PC-9 (cell line): ENCODE results near the gene PPP1CB. TPM values are rescaled to one million over a fixed set of nuclear protein-coding genes. Genes with fewer than 3 reads are reported as not detected.

Experiments
- BruUV-seq: library from RNA; stranded (reverse); fragments of 400-500 nt; replicated peaks from 2 replicates; lab custom pipeline; 2021; lab: Mats Ljungman, UMichigan
- CTCF ChIA-PET: fragments of 300-600 bp; sonication (Branson Sonifier 250); formaldehyde crosslinking; loops from one replicate; lab custom pipeline; 2022; ENCODE audit warnings: antibody characterized with exemption; lab: Charles Lee
- POLR2A ChIA-PET: fragments of 300-600 bp; sonication (Branson Sonifier 250); formaldehyde crosslinking; loops from one replicate; lab custom pipeline; 2022; ENCODE audit warnings: antibody characterized with exemption; ENCODE audit not compliant: unreplicated experiment; lab: Charles Lee
- DNase-seq, 2 experiments: peaks; one replicate each; pipeline versions ENCODE4 v3.0.0 to v3.0.0-alpha.2; 2015 to 2022; ENCODE audit warnings: mixed read lengths in 1 of 2
- H2AFZ ChIP-seq: fragments of 200-600 bp; sonication (generic); 2 replicates; pipeline ENCODE4 v1.8.1; 2017; ENCODE audit warnings: antibody characterized with exemption
- H3F3A ChIP-seq: fragments of 200-600 bp; sonication (generic); 2 replicates; pipeline ENCODE4 v1.8.1; 2017; ENCODE audit warnings: antibody characterized with exemption, mild to moderate bottlenecking, low read depth; ENCODE audit not compliant: insufficient read depth
- H3K27ac ChIP-seq: fragments of 200-600 bp; sonication (generic); 2 replicates; pipeline ENCODE4 v1.6.1; 2016; ENCODE audit warnings: mixed run types
- H3K27me3 ChIP-seq: fragments of 200-600 bp; sonication (generic); 2 replicates; pipeline ENCODE4 v1.6.1; 2016; ENCODE audit warnings: low read depth, mixed run types; ENCODE audit not compliant: insufficient read depth
- H3K36me3 ChIP-seq: fragments of 200-600 bp; sonication (generic); 2 replicates; pipeline ENCODE4 v1.6.1; 2016; ENCODE audit warnings: low read depth, mixed run types
- H3K4me1 ChIP-seq: fragments of 200-600 bp; sonication (generic); replicated peaks from 2 replicates; pipeline ENCODE4 v1.6.1; 2016; ENCODE audit warnings: mixed run types; ENCODE audit not compliant: insufficient read depth
- H3K4me2 ChIP-seq: fragments of 200-600 bp; sonication (generic); 2 replicates; pipeline ENCODE4 v1.6.1; 2017; ENCODE audit warnings: mixed run types
- H3K4me3 ChIP-seq: fragments of 200-600 bp; sonication (generic); 2 replicates; pipeline ENCODE4 v1.6.1; 2016; ENCODE audit warnings: mixed run types
- H3K79me2 ChIP-seq: fragments of 200-600 bp; sonication (generic); 2 replicates; pipeline ENCODE4 v1.6.1; 2017; ENCODE audit warnings: low read depth, mixed run types
- H3K9me2 ChIP-seq: fragments of 200-600 bp; sonication (generic); 2 replicates; pipeline ENCODE4 v1.8.1; 2017; ENCODE audit warnings: mild to moderate bottlenecking; ENCODE audit not compliant: insufficient read depth
- H3K9me3 ChIP-seq: fragments of 200-600 bp; sonication (generic); 2 replicates; pipeline ENCODE4 v1.8.1; 2016; ENCODE audit warnings: low read depth; ENCODE audit not compliant: insufficient read depth
- H4K20me1 ChIP-seq: fragments of 200-600 bp; sonication (generic); 2 replicates; pipeline ENCODE4 v1.8.1; 2017; ENCODE audit not compliant: insufficient read depth
- EZH2 ChIP-seq: fragments of 200-600 bp; sonication (generic); IDR thresholded peaks from 2 replicates; pipeline ENCODE4 v1.8.0; 2017; ENCODE audit warnings: antibody characterized with exemption, low read depth
- intact Hi-C: fragments of 100-400 bp; cut with micrococcal nuclease; formaldehyde crosslinking; loops from one replicate; pipeline ENCODE4 v1.10.0; 2022; ENCODE audit not compliant: unreplicated experiment
- total RNA-seq: library from RNA; stranded (reverse); gene quantifications from 2 replicates; pipeline ENCODE4 v1.2.3, GENCODE V29; 2021
- TF ChIP-seq, protein P1 (sequence below): fragments of 200-600 bp; sonication (generic); conservative IDR thresholded peaks from 2 replicates; pipeline ENCODE4 v1.6.1; 2017; ENCODE audit warnings: mixed run types, antibody characterized with exemption, mild to moderate bottlenecking, moderate library complexity

Gene PPP1CB
- total RNA-seq, 1 experiment from 2014 or later = 231 TPM

DNA sequence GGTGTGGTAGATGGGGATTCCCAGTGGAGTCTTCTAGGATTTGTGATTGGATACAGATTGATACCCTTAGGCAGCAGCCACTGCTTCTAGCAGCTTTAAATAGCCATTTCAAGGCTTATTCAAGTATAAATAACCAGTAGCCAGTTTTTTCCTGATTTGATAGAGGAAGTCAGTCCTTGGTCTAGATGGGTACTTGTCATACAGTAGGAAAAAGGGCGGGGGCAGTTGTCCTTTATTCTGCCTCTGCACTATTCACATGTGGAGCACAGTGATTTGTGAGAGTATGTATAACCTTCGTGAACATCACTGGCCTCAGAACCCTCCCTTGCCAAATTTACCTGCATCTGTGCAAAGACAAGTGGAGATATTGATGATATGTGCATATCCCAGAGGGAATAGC, 6.8 kb downstream of the PPP1CB start:
- BruUV-seq = no TSS peak
- POLR2A ChIA-PET = no interaction called here

DNA sequence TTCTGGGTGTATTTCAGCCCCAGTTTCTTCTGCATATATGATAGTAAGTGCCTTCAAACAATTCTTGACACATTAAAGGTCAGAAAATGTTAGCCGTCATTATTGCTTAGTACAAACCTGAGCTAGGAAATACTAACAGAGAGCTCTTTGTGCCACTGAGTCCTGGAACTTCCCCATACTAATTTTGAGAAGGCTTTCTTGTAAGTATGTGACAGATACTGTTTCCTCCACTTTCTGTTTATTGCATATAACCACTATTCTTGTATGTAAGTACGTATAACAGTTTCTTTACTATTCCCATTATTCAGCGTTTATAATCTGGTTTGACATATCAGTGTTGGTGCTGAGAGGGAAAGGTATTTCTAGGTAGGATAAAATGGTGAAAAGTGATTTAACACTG, 9.8 kb downstream of the PPP1CB start:
- peaks cover 12% of the 10 kb centered on the region for H3K4me1 ChIP-seq
- H3K9me3 ChIP-seq = no peaks in the 10 kb centered on the region
- no TSS peak for BruUV-seq
- TF ChIP-seq EZH2 = no peak
- TF ChIP-seq, protein P1, sequence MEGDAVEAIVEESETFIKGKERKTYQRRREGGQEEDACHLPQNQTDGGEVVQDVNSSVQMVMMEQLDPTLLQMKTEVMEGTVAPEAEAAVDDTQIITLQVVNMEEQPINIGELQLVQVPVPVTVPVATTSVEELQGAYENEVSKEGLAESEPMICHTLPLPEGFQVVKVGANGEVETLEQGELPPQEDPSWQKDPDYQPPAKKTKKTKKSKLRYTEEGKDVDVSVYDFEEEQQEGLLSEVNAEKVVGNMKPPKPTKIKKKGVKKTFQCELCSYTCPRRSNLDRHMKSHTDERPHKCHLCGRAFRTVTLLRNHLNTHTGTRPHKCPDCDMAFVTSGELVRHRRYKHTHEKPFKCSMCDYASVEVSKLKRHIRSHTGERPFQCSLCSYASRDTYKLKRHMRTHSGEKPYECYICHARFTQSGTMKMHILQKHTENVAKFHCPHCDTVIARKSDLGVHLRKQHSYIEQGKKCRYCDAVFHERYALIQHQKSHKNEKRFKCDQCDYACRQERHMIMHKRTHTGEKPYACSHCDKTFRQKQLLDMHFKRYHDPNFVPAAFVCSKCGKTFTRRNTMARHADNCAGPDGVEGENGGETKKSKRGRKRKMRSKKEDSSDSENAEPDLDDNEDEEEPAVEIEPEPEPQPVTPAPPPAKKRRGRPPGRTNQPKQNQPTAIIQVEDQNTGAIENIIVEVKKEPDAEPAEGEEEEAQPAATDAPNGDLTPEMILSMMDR = no peak
- H3K36me3 ChIP-seq = peaks cover 13% of the 10 kb centered on the region
- no peak overlapping the region for H3K4me2 ChIP-seq
- peaks cover 100% of the 10 kb centered on the region for H3K79me2 ChIP-seq
- no peak overlapping the region for H3K4me3 ChIP-seq
- no peak overlapping the region for H3K27ac ChIP-seq
- no peak overlapping the region for H2AFZ ChIP-seq
- peaks cover 13% of the 10 kb centered on the region; the same call in 1 of the 2 replicates for H3F3A ChIP-seq
- H4K20me1 ChIP-seq = peaks cover 99% of the 10 kb centered on the region
- no peaks in the 10 kb centered on the region for H3K27me3 ChIP-seq
- no peak for DNase-seq
- CTCF ChIA-PET = interaction anchor here (0.5 kb wide), 1 partner anchor 49 kb away, joined by 4 read pairs; no protein-coding TSS in a partner anchor
- intact Hi-C loops = no loop called here
- no peaks in the 10 kb centered on the region for H3K9me2 ChIP-seq
- POLR2A ChIA-PET = no interaction called here

More for the DNA sequence above, 6.8 kb downstream of the PPP1CB start:
- H3K4me1 ChIP-seq = peaks cover 36% of the 10 kb centered on the region
- H3K79me2 ChIP-seq = peaks cover 100% of the 10 kb centered on the region
- no peaks in the 10 kb centered on the region for H3K9me2 ChIP-seq
- peaks cover 5% of the 10 kb centered on the region; the same call in 1 of the 2 replicates for H3F3A ChIP-seq
- no peaks in the 10 kb centered on the region for H3K9me3 ChIP-seq
- no peak for TF ChIP-seq EZH2
- TF ChIP-seq, protein P1 = no peak
- H3K36me3 ChIP-seq = peaks cover 13% of the 10 kb centered on the region
- H3K27ac ChIP-seq = no peak overlapping the region
- H3K4me3 ChIP-seq = no peak overlapping the region
- no peaks in the 10 kb centered on the region for H3K27me3 ChIP-seq
- H3K4me2 ChIP-seq = no peak overlapping the region
- intact Hi-C loops = loop anchor here (10.0 kb wide), 2 partner anchors 324 to 1054 kb away; no protein-coding TSS in a partner anchor
- no peak for DNase-seq
- H4K20me1 ChIP-seq = peaks cover 94% of the 10 kb centered on the region
- H2AFZ ChIP-seq = no peak overlapping the region
- CTCF ChIA-PET = no interaction called here

DNA sequence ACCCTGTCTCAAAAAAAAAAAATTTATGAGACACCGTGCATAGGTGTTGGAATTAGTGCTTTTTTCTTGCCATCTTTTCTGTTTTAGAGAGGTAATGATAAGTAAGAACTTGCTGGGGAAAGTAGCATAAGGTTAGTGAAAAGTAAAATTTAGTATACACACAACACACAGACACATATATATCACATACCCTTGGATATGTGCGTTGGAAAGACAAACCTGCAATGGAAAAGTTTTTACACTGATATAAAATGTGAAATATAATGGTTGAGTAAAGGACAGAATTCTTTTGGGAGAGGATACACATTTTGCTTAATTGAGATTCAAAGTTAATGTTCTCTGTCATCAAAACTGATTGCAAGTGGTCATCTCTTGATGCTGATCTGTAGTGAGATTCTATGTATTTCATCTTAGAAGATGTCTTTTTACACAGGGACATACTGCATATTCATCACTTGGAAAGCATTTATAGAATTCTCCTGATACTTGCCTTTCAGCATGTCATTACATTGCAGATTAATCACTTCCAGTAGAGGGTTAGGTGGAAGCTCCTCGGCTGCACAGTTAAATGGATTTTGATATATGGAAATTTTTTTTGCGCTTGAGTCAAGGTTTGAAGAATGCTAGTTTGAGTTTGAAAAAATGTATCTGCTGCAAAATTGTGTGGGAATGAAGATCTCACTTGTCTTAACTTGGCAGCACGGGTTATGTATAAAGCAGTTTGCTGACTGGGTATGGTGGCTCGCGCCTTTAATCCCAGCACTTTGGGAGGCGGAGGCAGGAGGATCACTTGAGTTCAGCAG, 13.5 kb downstream of the PPP1CB start:
- DNase-seq = no peak
- no TSS peak for BruUV-seq
- peaks cover 16% of the 10 kb centered on the region; the same call in 1 of the 2 replicates for H3K36me3 ChIP-seq
- peaks cover 98% of the 10 kb centered on the region for H4K20me1 ChIP-seq
- H3K4me3 ChIP-seq = no peak overlapping the region
- peaks cover 21% of the 10 kb centered on the region; the same call in 1 of the 2 replicates for H3F3A ChIP-seq
- TF ChIP-seq, protein P1 = no peak
- TF ChIP-seq EZH2 = no peak
- POLR2A ChIA-PET = interaction anchor here (0.7 kb wide), 1 partner anchor 349 kb away, joined by 4 read pairs; no protein-coding TSS in a partner anchor
- peaks cover 100% of the 10 kb centered on the region for H3K79me2 ChIP-seq
- H3K4me2 ChIP-seq = no peak overlapping the region
- H3K27me3 ChIP-seq = no peaks in the 10 kb centered on the region
- no peaks in the 10 kb centered on the region for H3K9me2 ChIP-seq
- intact Hi-C loops = no loop called here
- CTCF ChIA-PET = no interaction called here
- no peak overlapping the region for H2AFZ ChIP-seq
- no peaks in the 10 kb centered on the region for H3K4me1 ChIP-seq
- no peak overlapping the region for H3K27ac ChIP-seq
- H3K9me3 ChIP-seq = no peaks in the 10 kb centered on the region
